ENCODE data around the gene TPST2. TPM values are rescaled to one million over a fixed set of nuclear protein-coding genes. Genes with fewer than 3 reads are reported as not detected.

Gene TPST2
- total RNA-seq (2011; cell fraction: chromatin; rRNA removed; ENCODE audit: low replicate concordance): 183 and 357 TPM in 2 replicates
- 260 and 261 TPM in 2 replicates for total RNA-seq (2011; cell fraction: nucleolus; rRNA removed)
- total RNA-seq (2011; cell fraction: nucleoplasm; rRNA removed): 278 and 313 TPM in 2 replicates
- total RNA-seq (2014; rRNA removed): 73.7 and 94.7 TPM in 2 replicates
- 26.3 and 26.6 TPM in 2 replicates for total RNA-seq (2014; rRNA removed; fragmentation: Illumina TruSeq; extraction: Trizol)
- total RNA-seq (2015; rRNA removed; fragmentation: Illumina TruSeq; extraction: Trizol): 34.7 and 38.8 TPM in 2 replicates
- total RNA-seq (2021): 88.7 and 92.1 TPM in 2 replicates
- polyA plus RNA-seq (2011; rRNA removed): 123 and 126 TPM in 2 replicates
- polyA plus RNA-seq (2011; cell fraction: cytosol; rRNA removed): 164 and 307 TPM in 2 replicates
- 121 and 197 TPM in 2 replicates for polyA plus RNA-seq (2011; cell fraction: nucleus; rRNA removed)
- 61.7 and 68.9 TPM in 2 replicates for polyA plus RNA-seq (2012)
- polyA plus RNA-seq (2014; fragmentation: Illumina TruSeq; extraction: Trizol): 60.1 and 64.7 TPM in 2 replicates
- 10 to 100 TPM; 14.2 to 18.2 TPM for polyA plus RNA-seq (2014; fragmentation: Nextera tagmentation; extraction: Ambion mirVana)
- 85.0 and 92.3 TPM in 2 replicates for polyA plus RNA-seq (2014; rRNA removed)
- polyA minus RNA-seq (2011; rRNA and poly(A)+ RNA removed): 55.9 and 90.2 TPM in 2 replicates
- 71.9 and 98.8 TPM in 2 replicates for polyA minus RNA-seq (2011; cell fraction: cytosol; rRNA and poly(A)+ RNA removed)
- 53.2 and 63.2 TPM in 2 replicates for polyA minus RNA-seq (2011; cell fraction: nucleus; rRNA and poly(A)+ RNA removed)
- Bru-seq, nascent RNA: percentile 83 among the genes with signal in this experiment
- BruChase-seq, experiment 1, labeled RNA remaining after a 2-hour chase: percentile 83 among the genes with signal in this experiment
- BruChase-seq, experiment 2, labeled RNA remaining after a 6-hour chase: percentile 80 among the genes with signal in this experiment
- long read RNA-seq, experiment 1, full-length matches to known transcripts: 305 of 419 reads
- long read RNA-seq, experiment 1, partial matches to known transcripts: 64 of 419 reads
- long read RNA-seq, experiment 1, other reads (novel, unspliced or antisense): 50 of 419 reads
- long read RNA-seq, experiment 2, full-length matches to known transcripts: 41 of 111 reads
- long read RNA-seq, experiment 2, partial matches to known transcripts: 38 of 111 reads
- long read RNA-seq, experiment 2, other reads (novel, unspliced or antisense): 32 of 111 reads
- long read RNA-seq, experiment 3, full-length matches to known transcripts: 134 of 166 reads
- long read RNA-seq, experiment 3, partial matches to known transcripts: 22 of 166 reads
- long read RNA-seq, experiment 3, other reads (novel, unspliced or antisense): 10 of 166 reads

- Histone ChIP-seq H4K20me1 (replicated peaks; ENCODE audit: control insufficient read depth, insufficient read depth, low read length) (peaks cover 6% of the 10 kb centered on the region; the same call in 1 of the 2 replicates), H3K9ac (ENCODE audit: insufficient read depth in 1 of 2, low read depth in 2 of 2, low read length in 2 of 2) (peak within 1 kb of the TSS; percentile 78 to 96), H3K36me3 (ENCODE audit: control insufficient read depth, insufficient read depth, low read length) (peaks cover 29% of the 10 kb centered on the region; the same call in 2 of the 3 replicates), H3K27ac (ENCODE audit: extremely low read depth, low read depth, low read length) (peak within 1 kb of the TSS; percentile 88), H3K4me3 (peak within 1 kb of the TSS; percentile 93), H3K9me3 (replicated peaks; ENCODE audit: control insufficient read depth, insufficient read depth, low read depth, low read length) (no peaks in the 10 kb centered on the region), H3K4me2 (ENCODE audit: insufficient read depth, low read length) (peak within 1 kb of the TSS; percentile 97), H3K9me1 (ENCODE audit: control insufficient read depth, insufficient read depth, low read length) (no peaks in the 10 kb centered on the region), H2AFZ (ENCODE audit: low read depth, low read length) (peak within 1 kb of the TSS; percentile 64; the same call in 1 of the 2 replicates), H3K27me3 (ENCODE audit: control insufficient read depth in 2 of 2, insufficient read depth in 2 of 2, low read length in 2 of 2) (no peaks in the 10 kb centered on the region), H3K4me1 (replicated peaks in 1 of 2; ENCODE audit: control insufficient read depth in 2 of 2, insufficient read depth in 2 of 2, low read length in 2 of 2) (peaks cover 24 to 25% of the 10 kb centered on the region in 2 experiments), H3K79me2 (ENCODE audit: control insufficient read depth, insufficient read depth, low read length) (peaks cover 51% of the 10 kb centered on the region)
- DNase-seq (ENCODE audit: extremely low read depth in 1 of 4, low spot score in 3 of 4) (peak; percentile 80 to 93 (median 88)), ATAC-seq (peak; percentile 86), FAIRE-seq (peak; percentile 40)
- TSS peak; percentile 90 for BruUV-seq (replicated peaks)
- POLR2A ChIA-PET: interaction anchor here (0.6 kb wide), 2 partner anchors 39 to 42 kb away, joined by 3 read pairs; no protein-coding TSS in a partner anchor
- intact Hi-C loops (cut with micrococcal nuclease): loop anchor here (10.0 kb wide), 1 partner anchor 105 kb away; the partner anchor contains the start of genes HPS4 and SRRD
- WGBS (ENCODE audit: insufficient coverage, low coverage, missing lambda C conversion rate): 2% methylated on average over 19 of the region's 72 CpGs
- CTCF ChIA-PET (ENCODE audit: low intra/inter-chr PET ratio): no interaction called here
- in situ Hi-C loops (cut with MboI): no loop called here
- no peak for TF ChIP-seq ZNF695 (CRISPR knock-in tag; IDR thresholded peaks at IDR 0.05)
- TF ChIP-seq STAG1 (CRISPR knock-in tag; IDR thresholded peaks at IDR 0.05; ENCODE audit: borderline replicate concordance): no peak
- TF ChIP-seq NUFIP1 (IDR thresholded peaks at IDR 0.05; ENCODE audit: partially characterized antibody): no peak
- peak; percentile 39 for TF ChIP-seq RBBP5 (IDR thresholded peaks at IDR 0.05; ENCODE audit: borderline replicate concordance, insufficient read depth, low read length, poor library complexity, severe bottlenecking)
- TF ChIP-seq ZNF780A (CRISPR knock-in tag; IDR thresholded peaks at IDR 0.05): no peak
- TF ChIP-seq RBFOX2 (IDR thresholded peaks at IDR 0.05; ENCODE audit: low read depth, low read length): peak; percentile 57
- no peak for TF ChIP-seq MECOM (CRISPR knock-in tag; IDR thresholded peaks at IDR 0.05)
- TF ChIP-seq LARP7 (IDR thresholded peaks at IDR 0.05): no peak
- TF ChIP-seq CBX1 (IDR thresholded peaks at IDR 0.05; ENCODE audit: low read depth): no peak; the same call in 1 of the 2 replicates
- TF ChIP-seq PHF8 (IDR thresholded peaks at IDR 0.05; ENCODE audit: borderline replicate concordance, low read length): peak; percentile 74; the same call in 1 of the 2 replicates
- TF ChIP-seq SMAD2 (IDR thresholded peaks at IDR 0.05; ENCODE audit: low read depth, low read length): no peak
These were observed at the start of gene TPST2 for GRCh38 chr22:26589845-26590736. Gene TPST2 (minus strand): TSS chr22:26590132. CDS start chr22:26541630, 48,502 bp downstream.
